ENCODE data around the gene EPN2.
"Not testable (repeated sequence)": the region's sequence is repeated elsewhere in the genome, so short reads cannot be mapped to it uniquely, and the experiment has no call there.

The EPN2 gene

DNA sequence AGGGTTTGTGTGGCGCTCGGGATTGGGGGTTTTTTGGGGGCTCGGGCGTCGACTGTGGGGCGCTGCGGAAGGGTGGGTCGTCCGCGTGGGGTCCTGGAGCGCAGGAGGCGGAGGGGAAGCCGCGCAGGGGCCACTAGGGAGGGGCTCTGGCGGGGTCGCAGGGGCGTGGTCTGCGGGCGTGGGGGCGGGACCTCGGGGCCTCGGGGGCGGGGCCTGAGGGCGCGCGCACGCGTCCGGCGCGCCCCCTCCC is at the start of gene EPN2:
Gene EPN2 (plus strand): TSS at position 228 of the 250 bp plus-strand sequence. CDS start 45,754 bp downstream, outside the sequence.
- DNase-seq, result peak; percentile 44

DNA sequence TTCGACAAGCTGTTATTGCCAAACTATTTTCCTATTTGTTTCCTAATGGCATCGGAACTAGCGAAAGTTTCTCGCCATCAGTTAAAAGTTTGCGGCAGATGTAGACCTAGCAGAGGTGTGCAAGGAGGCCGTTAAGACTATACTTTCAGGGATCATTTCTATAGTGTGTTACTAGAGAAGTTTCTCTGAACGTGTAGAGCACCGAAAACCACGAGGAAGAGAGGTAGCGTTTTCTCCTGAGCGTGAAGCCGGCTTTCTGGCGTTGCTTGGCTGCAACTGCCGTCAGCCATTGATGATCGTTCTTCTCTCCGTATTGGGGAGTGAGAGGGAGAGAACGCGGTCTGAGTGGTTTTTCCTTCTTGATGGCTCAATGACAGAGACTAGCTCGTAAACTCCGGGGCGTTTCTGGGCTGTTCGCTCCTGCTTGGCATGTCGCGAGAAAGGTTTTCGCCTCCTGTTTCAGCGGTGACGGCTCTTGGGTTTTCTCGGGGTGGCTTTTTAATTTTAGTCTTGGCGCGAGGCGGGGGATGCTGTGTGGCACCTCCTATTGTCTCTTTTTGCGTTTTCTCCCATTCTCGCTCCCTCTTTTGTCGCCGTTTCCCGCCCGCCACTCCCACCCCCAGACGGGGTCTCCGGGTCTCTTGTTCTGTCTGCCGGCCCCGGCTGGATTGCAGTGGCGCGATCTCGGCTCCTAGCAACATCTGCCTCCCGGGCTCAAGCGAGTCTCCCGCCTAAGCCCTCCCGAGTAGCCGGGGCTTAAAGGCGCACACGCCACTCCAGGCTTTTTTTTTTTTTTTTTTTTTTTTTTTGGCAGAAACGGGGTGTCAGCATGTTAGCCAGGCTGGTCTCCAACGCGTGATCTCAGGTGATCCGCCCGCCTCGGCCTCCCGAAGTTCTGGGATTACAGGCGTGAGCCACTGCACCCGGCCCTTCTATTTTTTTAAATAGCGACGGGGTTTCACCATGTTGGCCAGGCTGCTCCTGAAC is 49.0 kb upstream of the EPN2 start:
- DNase-seq, result not testable (repeated sequence)

DNA sequence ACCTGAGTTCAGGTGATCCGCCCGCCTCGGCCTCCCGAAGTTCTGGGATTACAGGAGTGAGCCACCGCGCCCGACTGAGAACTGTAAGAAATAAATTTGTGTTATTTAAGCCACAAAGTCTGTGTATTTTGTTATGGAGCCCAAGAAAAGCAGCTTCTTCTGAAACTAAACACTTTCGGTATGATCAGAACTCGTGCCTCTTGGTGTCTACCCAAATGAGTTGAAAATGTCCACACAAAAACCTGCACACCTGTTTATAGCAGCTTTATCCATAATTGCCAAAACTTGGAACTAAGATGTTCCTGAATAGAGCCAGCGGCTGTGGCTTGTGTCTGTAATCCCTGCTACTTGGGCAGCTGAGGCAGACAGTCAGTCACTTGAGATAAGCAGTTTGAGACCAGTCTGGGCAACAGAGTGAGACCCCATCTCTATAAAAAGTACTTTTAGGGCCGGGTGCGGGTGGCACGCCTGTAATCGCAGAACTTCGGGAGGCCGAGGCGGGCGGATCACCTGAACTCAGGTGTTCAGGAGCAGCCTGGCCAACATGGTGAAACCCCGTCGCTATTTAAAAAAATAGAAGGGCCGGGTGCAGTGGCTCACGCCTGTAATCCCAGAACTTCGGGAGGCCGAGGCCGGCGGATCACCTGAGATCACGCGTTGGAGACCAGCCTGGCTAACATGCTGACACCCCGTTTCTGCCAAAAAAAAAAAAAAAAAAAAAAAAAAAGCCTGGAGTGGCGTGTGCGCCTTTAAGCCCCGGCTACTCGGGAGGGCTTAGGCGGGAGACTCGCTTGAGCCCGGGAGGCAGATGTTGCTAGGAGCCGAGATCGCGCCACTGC is 48.1 kb upstream of the EPN2 start:
- not testable (repeated sequence) for DNase-seq

DNA sequence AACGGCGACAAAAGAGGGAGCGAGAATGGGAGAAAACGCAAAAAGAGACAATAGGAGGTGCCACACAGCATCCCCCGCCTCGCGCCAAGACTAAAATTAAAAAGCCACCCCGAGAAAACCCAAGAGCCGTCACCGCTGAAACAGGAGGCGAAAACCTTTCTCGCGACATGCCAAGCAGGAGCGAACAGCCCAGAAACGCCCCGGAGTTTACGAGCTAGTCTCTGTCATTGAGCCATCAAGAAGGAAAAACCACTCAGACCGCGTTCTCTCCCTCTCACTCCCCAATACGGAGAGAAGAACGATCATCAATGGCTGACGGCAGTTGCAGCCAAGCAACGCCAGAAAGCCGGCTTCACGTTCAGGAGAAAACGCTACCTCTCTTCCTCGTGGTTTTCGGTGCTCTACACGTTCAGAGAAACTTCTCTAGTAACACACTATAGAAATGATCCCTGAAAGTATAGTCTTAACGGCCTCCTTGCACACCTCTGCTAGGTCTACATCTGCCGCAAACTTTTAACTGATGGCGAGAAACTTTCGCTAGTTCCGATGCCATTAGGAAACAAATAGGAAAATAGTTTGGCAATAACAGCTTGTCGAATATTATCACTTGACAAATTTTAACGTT is 47.3 kb upstream of the EPN2 start:
- DNase-seq, result not testable (repeated sequence)

DNA sequence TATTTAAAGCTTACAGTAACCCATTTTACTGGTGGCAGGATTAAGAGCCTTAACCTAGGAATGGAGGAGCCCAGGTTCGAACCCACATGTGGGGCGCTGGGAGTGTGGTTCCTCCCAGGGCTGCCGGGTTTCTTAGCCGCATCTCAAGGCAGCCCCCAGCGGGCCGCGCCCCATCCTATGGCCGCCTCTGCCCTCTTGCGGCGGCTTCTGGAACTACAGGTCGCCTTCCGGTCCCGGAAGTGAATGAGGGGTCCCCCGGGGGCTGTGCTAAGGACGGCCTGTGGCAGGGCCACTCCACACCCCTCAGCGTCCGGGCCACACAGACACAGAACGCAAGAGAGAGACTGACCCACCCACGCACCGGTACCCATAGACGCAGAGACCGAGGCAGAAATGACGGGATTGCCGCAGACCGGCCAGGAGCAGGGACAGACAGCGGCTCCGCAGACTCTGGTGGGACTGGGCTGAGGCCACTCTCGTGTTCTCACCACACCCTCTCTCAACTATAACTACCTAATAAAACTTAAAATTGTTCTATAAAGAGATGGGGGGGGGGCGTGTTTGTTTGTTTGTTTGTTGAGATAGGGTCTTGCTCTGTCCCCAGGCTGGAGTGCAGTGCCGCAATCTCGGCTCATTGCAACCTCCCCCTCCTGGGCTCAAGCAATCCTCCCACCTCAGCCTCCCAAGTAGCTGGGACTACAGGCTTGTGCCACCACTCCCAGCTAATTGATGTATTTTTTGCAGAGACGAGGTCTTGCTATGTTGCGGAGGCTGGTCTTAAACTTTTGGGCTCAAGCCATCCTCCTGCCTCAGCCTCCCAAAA is 40.6 kb upstream of the EPN2 start:
- not testable (repeated sequence) for DNase-seq

DNA sequence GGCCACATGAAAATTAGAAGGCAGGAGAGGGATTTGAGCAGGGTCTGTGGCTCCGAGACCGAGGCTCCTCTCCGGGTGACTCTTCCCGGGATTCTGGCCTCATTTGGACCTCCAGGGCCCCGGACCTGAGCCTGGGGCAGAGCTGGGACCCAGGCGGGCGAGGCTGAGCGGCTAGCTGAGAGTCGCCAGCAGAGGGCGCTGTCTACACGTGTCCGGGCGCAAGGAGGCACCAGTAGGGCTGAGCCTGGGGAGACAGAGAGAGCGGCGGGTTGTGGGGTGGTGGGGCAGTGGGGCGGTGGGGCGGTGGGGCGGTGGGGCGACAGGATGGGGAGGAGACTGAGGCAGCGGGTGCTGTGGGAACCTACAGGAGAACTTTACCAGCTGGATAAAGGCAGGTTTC is 34.7 kb upstream of the EPN2 start:
- DNase-seq, result not testable (repeated sequence)

DNA sequence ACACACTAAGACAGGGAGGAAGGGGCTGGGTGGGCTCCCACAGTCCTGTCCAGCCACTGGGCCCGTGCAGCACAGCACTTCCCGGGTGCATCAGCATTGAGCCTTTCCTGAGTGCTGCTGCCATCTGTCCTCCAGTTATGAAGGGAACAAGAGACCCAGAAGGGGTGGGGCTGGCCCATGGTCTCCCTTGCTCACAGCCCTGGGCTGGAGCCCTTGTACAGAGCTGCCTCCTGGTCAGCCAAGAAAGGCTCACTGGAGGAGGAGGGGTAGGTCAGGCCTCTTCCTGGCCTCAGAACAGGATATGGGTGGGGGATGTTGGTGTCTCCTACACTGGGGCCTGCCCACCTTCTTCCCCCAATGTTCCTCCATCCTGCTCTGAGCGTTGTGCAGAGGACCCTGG is 33.7 kb upstream of the EPN2 start:
- DNase-seq, result not testable (repeated sequence)

DNA sequence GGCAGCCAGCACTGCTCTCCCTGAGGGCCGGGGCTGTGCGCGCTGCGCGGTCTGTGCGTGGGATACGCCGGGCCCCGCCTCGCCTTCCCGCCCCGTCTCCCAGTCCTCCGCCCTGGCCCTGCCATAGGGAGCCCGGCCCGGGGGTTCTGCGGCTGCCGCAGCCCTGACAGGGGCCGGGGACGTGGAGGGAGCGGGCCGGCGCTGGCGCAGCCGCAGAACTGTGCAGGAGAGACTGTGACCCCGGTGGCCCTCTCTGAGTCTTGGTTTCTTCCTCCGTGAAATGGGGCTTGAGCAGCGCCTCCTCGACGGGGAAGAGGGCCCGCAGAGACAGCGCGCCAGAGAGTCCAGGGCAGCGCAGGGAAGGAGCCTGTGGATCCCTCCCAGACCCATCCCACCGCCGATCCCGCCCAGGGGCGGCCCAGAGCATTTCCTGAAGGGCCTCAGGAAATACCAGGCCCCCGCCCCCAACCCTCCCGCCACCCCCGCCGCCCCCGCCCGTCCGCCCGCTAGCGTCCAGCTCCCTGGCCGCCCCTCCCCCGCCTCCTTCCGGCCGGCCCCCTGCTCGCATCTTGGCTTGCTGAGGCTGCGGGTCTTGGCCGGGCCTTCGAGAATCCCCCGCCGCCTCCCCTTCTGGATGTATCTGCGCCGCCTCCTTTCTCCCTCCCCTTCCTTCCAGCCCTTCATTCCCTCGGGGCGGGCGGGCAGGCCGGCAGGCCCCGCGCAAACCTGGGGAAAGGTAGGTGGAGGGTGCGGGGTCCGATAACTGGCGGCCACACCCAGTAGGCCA is 21.9 kb upstream of the EPN2 start:
- DNase-seq, result not testable (repeated sequence)

DNA sequence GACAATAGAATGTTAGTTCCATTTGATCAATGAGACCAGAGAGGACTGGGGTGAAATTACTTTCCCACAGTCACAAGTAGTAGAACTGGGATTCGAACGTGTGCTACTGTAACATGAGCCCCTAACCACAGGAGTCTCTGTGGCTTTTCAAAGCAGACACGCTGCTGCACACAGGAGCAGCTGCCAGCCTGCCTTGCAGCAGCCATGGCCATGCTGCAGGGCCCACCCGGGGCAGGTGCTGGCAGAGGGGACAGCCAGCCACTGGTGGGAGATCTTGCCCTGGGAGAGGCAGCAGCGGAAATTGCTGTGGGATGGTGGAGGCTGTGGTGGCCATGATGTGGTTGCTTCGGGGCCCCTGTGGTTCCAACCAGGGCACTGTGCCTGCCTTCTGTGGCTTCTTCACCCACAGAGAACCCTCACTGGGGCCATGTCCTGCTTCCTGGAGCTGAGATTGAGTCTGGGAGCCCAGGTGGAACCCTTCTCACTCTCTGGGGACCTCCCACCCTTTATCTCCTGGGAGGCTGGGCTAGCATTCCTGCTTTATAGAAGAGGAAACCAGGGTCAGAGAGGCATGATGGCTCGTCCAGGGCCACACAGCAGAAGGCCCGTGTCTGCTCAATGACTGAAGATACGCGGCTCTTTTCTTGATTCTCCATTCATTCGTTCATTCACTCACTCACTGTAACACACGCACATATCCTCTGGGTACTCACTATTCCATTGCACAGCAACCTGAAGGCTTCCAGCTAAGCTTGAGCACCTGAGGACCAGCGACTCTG is 20.8 kb upstream of the EPN2 start:
- not testable (repeated sequence) for DNase-seq

DNA sequence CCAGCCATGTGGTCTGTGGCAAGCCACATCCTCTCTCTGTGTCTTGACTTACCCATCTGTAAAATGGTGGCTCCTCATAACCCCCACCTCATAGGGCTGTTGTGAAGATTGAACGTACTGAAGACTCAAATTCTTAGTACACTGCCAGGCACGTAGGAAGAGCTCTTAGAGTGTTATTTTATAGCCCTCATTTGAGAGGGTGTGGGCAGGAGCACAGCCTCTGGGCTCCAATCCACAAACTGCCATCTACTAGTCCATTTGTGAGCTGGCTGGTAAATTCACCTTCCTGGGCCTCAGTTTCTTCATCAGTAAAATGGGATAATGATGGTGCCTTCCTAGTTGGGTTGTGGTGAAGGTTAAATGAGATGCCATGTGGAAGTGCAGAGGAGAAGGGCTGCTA is 18.3 kb upstream of the EPN2 start:
- DNase-seq, result not testable (repeated sequence)

DNA sequence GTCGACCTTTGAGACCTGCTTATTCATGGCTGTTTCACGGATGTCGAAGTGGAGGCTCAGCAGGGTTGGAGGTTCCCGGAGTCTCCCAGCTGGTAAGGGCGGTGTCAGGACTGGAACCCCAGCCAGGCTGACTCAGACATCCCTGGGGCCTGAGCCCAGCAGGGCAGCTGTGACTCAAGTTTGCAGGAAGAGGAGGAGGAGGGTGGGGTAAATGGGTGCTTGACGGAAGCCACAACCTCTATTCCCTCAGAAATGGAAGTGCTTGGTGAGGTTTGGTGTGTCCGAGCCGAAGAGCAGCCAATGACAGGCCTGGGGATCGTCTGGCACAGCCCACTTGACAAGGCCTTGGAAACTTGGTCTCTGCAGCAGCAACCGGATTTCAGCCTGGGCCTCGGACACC is 17.8 kb upstream of the EPN2 start:
- not testable (repeated sequence) for DNase-seq

DNA sequence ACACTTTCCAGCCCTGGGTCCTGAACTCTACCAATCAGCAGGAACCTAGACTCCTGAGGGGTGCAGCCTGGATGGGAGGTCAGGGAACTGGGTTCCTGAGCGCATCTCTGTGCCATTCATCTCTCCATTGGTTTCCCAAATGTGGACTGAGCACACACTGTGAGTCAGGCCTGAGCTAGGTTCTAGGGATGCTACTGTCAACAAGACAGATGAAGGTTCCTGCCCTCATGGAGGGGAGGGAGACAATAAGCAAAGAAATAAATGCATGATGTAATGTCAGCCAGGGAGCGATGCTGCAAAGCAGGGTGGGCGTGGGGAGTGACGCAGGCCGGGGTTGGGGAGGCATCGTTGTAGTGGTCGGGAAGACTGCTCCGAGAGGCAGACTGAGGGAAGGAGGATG is 17.0 kb upstream of the EPN2 start:
- DNase-seq, result not testable (repeated sequence)

DNA sequence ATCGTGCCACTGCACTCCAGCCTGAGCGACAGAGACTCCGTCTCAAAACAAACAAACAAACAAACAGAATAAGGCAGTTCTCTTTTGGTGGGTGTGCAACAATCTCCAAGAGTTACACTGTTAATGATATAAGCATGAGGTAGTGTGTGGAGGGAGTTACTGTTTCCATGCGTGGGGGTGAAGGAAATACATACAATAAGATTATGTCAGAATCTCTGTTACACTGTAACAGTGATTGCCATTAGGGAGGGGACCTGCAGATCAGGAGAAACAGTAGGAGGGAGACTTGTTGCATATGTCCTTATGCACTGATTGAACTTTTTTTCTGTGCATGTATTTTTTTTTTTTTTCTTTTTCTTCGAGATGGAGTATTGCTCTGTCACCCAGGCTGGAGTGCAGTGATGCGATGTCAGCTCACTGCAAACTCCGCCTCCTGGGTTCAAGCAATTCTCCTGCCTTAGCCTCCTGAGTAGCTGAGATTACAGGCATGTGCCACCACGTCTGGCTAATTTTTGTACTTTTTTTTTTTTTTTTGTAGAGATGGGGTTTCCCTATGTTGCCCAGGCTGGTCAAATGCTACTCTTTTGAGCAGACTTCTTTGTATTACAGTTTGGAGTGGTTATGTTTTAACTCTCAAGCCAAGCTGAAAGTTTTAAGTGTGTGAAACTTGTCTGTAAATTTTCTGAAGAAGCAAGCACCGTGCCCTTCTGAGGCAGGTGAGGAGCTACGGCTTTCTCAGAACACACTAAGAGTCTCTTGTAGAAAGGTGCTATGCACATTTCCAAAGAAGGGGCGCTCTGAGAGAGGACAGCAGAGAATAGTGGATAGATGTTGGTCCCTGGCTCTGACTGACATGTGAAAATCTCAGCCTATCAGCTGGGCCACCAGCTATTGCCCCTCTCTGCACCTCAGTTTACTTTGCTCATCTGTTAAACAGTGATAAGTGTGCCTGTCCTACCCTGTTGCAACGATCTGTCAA is 10.3 kb upstream of the EPN2 start:
- not testable (repeated sequence) for DNase-seq

DNA sequence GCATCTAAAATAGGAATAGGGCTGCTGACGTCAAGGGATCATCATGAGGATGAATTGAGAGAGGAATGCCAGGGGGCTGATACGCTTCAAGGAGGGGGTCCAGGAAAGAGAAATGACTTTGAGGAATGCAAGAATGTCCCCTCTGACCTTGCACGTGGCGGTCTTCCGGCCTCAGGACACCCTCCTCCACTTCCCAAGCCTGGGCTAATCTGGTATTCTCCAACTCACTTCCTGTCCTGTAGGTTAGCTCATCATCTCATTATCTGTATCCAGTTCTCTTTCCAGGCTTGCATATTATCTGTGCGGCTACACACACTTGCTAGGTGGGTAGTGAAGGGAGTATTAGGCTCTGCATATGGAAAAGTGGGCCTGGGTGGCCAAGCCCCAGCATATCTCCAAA is 2.5 kb upstream of the EPN2 start:
- DNase-seq, result not testable (repeated sequence)

DNA sequence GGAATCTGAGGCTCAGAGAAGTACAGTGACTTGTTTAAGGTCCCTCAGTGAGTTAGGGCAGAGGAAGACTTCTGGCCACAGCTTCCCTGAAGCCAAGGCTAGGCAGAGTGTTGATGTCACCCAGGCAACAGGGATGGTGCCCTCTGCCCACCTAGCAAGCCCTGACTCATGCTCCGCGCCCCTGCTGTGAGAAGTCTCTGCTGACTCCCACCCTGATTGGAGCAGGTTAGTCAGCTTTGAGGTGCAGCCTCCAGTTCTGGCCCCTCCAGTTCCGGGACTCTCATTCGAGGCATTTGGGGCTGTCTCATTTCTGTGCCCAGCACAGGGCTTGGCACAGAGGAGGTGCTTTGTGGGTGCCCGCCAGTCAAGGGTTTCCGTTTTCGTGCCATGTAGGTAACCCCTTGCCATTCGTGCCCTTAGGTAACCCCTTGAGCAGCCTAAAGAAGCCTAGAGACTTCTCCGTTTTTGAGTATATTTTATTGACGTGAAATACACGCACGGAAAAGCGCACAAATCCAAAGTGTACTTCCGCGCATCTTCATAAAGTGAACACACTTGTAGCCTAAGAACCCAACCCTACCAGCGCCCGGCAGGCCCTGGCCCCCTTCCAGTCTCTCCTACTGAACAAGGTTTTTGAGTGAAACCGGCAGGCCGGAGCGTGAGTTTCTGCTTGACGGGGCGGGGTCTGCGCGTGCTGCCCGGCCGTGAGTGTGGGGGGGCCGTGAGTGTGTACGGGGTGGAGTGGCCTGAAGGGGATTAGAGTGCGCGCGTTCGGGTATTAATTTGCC is 621 bp upstream of the EPN2 start:
- DNase-seq, result not testable (repeated sequence)

DNA sequence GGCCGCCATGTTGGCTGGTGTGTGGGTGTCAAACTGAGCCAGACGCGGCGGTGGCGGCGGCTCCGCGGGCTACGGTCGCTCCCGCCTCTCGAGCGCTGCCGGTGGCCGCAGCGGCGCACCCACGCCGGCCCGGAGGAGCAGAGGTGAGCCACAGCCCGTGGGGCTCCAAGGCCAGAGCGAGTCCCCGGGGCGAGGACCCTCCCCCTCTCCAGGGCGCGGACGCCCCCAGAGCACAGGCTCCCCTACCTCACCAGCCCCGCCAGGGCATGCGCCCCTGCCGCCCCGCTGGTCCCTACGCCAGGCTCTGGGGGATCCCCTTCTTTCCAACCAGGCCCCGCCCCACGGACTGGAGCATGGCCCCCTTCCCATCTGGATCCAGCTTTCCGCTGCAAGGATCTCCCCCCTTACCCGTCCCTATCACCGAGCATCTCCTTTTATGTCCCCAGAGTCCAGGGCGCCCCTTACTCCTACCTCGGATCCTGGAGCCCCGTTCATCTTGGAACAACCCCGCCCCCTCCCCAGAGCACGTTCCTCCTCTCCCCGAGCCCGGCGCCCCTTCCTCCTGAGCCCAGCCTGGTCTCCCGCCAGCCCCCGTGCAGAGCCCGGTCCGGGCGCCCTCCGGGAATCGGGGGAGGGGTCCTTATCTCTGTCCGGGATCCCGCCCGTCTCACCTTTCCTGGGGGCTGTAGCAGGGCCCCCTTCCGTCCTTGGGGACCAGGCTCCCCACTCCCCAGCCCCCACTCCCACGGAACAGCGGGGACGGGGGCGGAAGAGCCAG is 412 bp downstream of the EPN2 start:
- DNase-seq, result no peak

DNA sequence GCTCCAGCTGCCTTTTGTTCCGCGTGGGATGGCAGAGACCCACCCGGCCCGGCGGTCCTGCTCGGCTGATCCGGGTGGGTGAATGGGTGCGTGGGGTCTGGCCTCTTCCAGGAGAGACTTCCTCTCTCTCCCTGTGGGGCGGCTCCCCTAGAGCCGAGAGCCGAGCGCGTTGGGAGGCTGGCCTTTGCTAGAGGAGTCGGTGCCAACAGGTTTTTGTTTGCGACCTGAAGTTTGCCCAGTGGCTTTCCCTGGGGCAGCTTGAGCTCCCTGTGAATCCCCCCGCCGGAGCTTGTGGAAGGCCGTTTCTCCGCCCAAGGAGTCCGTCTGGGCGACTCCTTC is 970 bp downstream of the EPN2 start:
- DNase-seq, result no peak

DNA sequence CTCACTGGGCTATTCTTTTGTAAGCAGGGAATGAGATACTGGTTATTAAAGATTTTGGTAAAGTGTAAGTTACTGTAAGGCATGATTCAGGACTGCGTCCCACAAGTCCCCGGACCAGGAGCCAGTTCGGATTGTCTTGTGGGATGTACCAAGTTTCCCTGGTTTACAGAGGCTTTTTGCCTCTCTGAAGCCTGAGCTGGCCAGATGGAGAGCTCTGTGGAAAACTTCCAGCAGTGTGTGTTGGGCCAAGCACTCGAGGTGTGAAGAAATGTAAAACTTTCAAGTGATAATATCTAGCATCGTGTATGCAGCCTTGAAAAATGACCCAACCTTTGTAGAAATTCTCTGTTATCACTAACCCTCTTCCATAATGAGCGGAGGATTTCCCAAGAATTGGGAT is 2.4 kb downstream of the EPN2 start:
- no peak for DNase-seq
